Peyer's patch (tissue), 4 donors: Measurements from ENCODE around the gene TBC1D25. TPM values are rescaled to one million over a fixed set of nuclear protein-coding genes. Genes with fewer than 3 reads are reported as not detected.
A peak's percentile ranks its signal among the peaks of the same experiment; 100 is the strongest.

ENCODE experiments used
- DNase-seq, 3 donors: peaks; one replicate each; pipeline ENCODE4 v3.0.0-alpha.2; 2017 to 2019
- H3K27ac ChIP-seq, 4 donors: fragments of 200-600 bp; sonication (generic); one replicate each; pipeline ENCODE4 v1.5.1; 2016 to 2019
- H3K27me3 ChIP-seq, 2 donors: fragments of 200-600 bp; sonication (generic); one replicate each; pipeline ENCODE4 v1.5.1; 2019
- H3K36me3 ChIP-seq, 3 donors: fragments of 200-600 bp; sonication (generic); one replicate each; pipeline ENCODE4 v1.5.1; 2016 to 2019
- H3K4me1 ChIP-seq, 4 donors: fragments of 200-600 bp; sonication (generic); one replicate each; pipeline ENCODE4 v1.5.1; 2016 to 2019
- H3K4me3 ChIP-seq, 4 donors: fragments of 200-600 bp; sonication (generic); 1 replicate in 3 of 4; 2 replicates in 1 of 4; pipeline ENCODE4 v1.5.1; 2016 to 2019; ENCODE audit warnings: mild to moderate bottlenecking in 1 of 4
- H3K9me3 ChIP-seq, 4 donors: fragments of 200-600 bp; sonication (generic); one replicate each; pipeline ENCODE4 v1.5.1; 2016 to 2019; ENCODE audit warnings: mild to moderate bottlenecking in 1 of 4
- POLR2A ChIP-seq, 2 donors: fragments of 450-650 bp; IDR thresholded peaks; one replicate each; pipeline ENCODE4 v1.5.1; 2017; ENCODE audit warnings: antibody characterized with exemption in 2 of 2, mild to moderate bottlenecking in 2 of 2, moderate library complexity in 2 of 2
- total RNA-seq, 4 donors: library from RNA; depleted of rRNA; stranded (reverse); fragments of >200 nt; gene quantifications; one replicate each; pipeline ENCODE4 v1.1.0, GENCODE V29; 2016
- TF ChIP-seq, protein P1 (sequence below), 6 experiments: fragments of 450-650 bp in 4 of 6; fragments of 200-600 bp in 2 of 6; sonication (generic) in 1 of 6; IDR thresholded peaks; one replicate each; pipeline ENCODE4 v1.5.1; 2017 to 2019; ENCODE audit warnings: antibody characterized with exemption in 6 of 6, mild to moderate bottlenecking in 3 of 6, moderate library complexity in 1 of 6

TBC1D25 gene
- total RNA-seq, 4 donors from 2014 or later = 9.3 to 14.9 (median 11.3) TPM

DNA sequence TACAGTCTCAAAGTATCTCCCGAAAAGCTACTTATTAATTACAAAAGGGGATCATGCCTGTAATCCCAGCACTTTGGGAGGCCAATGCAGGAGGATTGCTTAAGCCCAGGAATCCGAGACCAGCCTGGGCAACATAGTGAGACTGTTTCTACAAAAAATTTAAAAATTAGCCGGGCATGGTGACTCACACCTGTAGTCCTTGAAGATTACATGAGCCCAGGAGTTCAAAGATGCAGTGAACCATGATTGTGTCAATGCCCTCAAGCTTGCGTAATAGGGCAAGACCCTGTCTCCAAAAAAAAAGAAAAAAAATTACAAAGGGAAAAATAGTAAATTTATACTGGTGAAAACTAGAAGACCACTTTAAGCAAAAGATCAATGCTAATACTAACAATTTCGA is 34.0 kb upstream of the TBC1D25 start:
- no peaks in the 10 kb centered on the region for H3K27me3 ChIP-seq
- TF ChIP-seq, protein P1, sequence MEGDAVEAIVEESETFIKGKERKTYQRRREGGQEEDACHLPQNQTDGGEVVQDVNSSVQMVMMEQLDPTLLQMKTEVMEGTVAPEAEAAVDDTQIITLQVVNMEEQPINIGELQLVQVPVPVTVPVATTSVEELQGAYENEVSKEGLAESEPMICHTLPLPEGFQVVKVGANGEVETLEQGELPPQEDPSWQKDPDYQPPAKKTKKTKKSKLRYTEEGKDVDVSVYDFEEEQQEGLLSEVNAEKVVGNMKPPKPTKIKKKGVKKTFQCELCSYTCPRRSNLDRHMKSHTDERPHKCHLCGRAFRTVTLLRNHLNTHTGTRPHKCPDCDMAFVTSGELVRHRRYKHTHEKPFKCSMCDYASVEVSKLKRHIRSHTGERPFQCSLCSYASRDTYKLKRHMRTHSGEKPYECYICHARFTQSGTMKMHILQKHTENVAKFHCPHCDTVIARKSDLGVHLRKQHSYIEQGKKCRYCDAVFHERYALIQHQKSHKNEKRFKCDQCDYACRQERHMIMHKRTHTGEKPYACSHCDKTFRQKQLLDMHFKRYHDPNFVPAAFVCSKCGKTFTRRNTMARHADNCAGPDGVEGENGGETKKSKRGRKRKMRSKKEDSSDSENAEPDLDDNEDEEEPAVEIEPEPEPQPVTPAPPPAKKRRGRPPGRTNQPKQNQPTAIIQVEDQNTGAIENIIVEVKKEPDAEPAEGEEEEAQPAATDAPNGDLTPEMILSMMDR (IDR thresholded peaks at IDR 0.05) = no peak
- no peak for TF ChIP-seq POLR2A (IDR thresholded peaks at IDR 0.05)
- no peaks in the 10 kb centered on the region for H3K9me3 ChIP-seq
- H3K4me1 ChIP-seq = peaks cover 0 to 5% (median 0%) of the 10 kb centered on the region in 4 donors
- no peak overlapping the region for H3K27ac ChIP-seq
- H3K36me3 ChIP-seq = no peaks in the 10 kb centered on the region
- DNase-seq = no peak
- H3K4me3 ChIP-seq = no peak overlapping the region

DNA sequence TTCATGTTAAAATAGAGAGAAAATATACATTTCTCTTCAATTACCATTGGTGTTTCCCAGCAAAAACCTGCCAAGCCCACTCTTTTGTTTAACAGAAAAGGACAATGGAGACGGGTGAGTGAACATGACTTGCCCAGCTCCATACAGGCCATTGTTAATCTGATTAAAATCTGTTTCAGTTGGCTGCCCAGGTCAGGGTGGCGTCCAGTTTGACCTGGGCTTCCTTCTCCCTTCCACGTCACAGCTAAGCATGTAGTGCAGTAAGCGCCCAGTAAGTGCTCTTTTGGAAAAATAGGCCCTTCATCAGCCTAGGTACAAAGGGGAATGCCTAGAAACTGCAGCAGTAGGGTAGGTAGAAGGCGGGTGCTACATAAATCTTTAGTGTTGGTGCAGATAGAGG is 32.3 kb upstream of the TBC1D25 start:
- H3K27ac ChIP-seq = no peak overlapping the region
- H3K9me3 ChIP-seq = no peaks in the 10 kb centered on the region
- H3K36me3 ChIP-seq = no peaks in the 10 kb centered on the region
- DNase-seq = no peak
- H3K27me3 ChIP-seq = no peaks in the 10 kb centered on the region
- no peak overlapping the region for H3K4me3 ChIP-seq
- TF ChIP-seq, protein P1 (IDR thresholded peaks at IDR 0.05) = no peak
- no peak for TF ChIP-seq POLR2A (IDR thresholded peaks at IDR 0.05)
- H3K4me1 ChIP-seq = peaks cover 0 to 5% (median 0%) of the 10 kb centered on the region in 4 donors

DNA sequence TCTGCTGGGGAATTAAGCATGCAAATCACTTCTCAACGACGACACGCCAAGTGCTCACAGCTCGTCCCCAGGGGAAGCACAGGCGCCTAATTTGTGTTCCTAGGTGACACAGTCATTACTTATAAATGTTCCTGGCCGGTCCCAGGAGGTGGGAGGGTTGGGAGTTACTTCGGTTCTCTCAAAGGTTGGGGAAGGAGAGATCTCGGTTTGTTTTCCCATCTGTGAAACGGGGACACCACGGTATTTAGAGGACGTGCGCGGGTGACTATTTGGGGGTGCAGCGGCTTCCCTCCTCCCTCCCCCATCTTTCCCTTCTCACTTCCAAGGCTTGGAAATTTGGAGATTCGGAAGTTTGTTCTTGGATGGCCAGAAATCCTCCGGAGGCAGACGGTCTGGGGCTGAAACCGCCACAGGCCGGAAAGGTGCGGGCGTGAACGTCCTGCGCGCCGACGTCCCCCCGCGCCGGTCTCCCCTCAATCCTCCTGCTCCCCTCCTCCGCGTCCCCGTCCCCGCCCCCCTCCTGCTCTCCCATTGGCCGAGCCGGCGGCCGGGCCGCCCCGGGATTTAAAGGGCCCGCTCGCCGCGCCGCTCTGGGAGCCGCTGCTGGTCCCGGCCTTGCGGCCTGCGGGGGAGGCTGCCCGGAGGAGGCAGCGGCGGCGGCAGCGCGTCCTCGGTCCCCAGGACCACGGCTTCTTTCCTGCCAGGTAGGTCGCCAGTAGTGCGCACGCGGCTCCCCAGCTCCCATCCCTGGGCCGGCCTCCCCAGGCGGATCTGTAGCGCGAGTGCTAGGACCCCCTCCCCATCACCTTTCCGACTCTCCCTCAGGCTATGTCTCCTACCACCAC is 30.9 kb upstream of the TBC1D25 start, which contains the start of gene PORCN:
TSS of gene PORCN (plus strand) at position 593 of the 845 bp plus-strand sequence. CDS start 829 bp downstream, outside the sequence.
- TF ChIP-seq POLR2A (IDR thresholded peaks at IDR 0.05) = peak; percentile 31 to 36
- TF ChIP-seq, protein P1 (IDR thresholded peaks at IDR 0.05) = no peak
- Histone ChIP-seq H3K9me3 (no peaks in the 10 kb centered on the region), H3K4me3 (peak within 1 kb of the TSS; percentile 57 to 70 (median 64)), H3K27me3 (no peaks in the 10 kb centered on the region), H3K4me1 (peaks cover 0 to 5% (median 0%) of the 10 kb centered on the region in 4 donors), H3K36me3 (no peaks in the 10 kb centered on the region), H3K27ac (peak within 1 kb of the TSS; percentile 72 to 78 (median 76))
- DNase-seq = peak; percentile 80 to 92 (median 86)

DNA sequence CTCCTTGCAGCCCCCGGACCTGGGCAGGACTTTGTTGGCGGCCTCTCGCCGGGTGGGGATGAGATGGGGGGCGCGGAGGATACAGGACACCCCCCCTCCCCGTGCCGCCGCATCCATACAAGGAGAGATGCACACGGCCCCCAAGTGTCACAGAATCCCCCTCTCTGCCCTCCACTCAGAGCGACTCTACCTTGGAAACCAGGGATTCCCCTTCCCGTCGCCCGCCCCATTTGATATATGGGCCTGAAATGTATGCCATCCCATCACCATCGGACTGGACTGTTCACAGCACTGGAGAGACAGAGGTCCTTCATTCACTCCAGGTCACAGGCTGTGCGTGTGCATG is 30.3 kb upstream of the TBC1D25 start:
- H3K4me3 ChIP-seq = peak overlapping the region; percentile 57 to 70 (median 64)
- H3K4me1 ChIP-seq = peaks cover 0 to 5% (median 0%) of the 10 kb centered on the region in 4 donors
- no peak for TF ChIP-seq POLR2A (IDR thresholded peaks at IDR 0.05)
- TF ChIP-seq, protein P1 (IDR thresholded peaks at IDR 0.05) = no peak
- no peaks in the 10 kb centered on the region for H3K9me3 ChIP-seq
- DNase-seq = no peak
- H3K36me3 ChIP-seq = no peaks in the 10 kb centered on the region
- H3K27ac ChIP-seq = peak overlapping the region; percentile 72 to 78 (median 76)
- no peaks in the 10 kb centered on the region for H3K27me3 ChIP-seq

DNA sequence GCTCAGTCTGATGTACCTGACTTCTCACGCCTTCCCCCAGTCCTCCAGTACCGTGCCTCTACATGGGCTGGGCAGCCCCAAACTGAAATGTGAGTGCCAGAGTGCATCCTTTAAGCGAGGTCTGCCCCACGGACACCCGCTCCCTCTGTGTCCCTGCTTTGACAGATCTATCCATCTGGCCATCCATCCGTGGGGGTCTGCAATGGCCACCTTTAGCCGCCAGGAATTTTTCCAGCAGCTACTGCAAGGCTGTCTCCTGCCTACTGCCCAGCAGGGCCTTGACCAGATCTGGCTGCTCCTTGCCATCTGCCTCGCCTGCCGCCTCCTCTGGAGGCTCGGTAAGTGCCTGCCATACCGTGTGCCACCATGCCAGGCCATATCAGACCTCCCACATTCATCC is 29.9 kb upstream of the TBC1D25 start:
- Histone ChIP-seq H3K9me3 (no peaks in the 10 kb centered on the region), H3K36me3 (no peaks in the 10 kb centered on the region), H3K4me3 (peak overlapping the region; percentile 57 to 70 (median 64)), H3K27me3 (no peaks in the 10 kb centered on the region), H3K27ac (peak overlapping the region in 1 of 4 donors; percentile 72), H3K4me1 (peaks cover 0 to 5% (median 0%) of the 10 kb centered on the region in 4 donors)
- TF ChIP-seq, protein P1 (IDR thresholded peaks at IDR 0.05) = no peak
- TF ChIP-seq POLR2A (IDR thresholded peaks at IDR 0.05) = no peak
- no peak for DNase-seq
